Uterus (tissue), 4 donors: ENCODE measurements around the gene OR8B12. TPM values are rescaled to one million over a fixed set of nuclear protein-coding genes. Genes with fewer than 3 reads are reported as not detected.

Experiments
- DNase-seq, 2 donors: peaks; one replicate each; pipeline ENCODE4 v3.0.0-alpha.2; 2019 to 2020
- H3K27ac ChIP-seq, 2 donors: fragments of 200-600 bp; sonication (generic); 1 replicate in 1 of 2; 2 replicates in 1 of 2; pipeline ENCODE4 v1.5.1; 2016 to 2018
- H3K27me3 ChIP-seq, 2 donors: fragments of 200-600 bp; sonication (generic); one replicate each; pipeline ENCODE4 v1.5.1; 2018 to 2019; ENCODE audit warnings: control low read depth in 1 of 2
- H3K36me3 ChIP-seq, 2 donors: fragments of 200-600 bp; sonication (generic); one replicate each; pipeline ENCODE4 v1.5.1; 2019; ENCODE audit warnings: control low read depth in 1 of 2
- H3K4me1 ChIP-seq, 2 donors: fragments of 200-600 bp; sonication (generic); one replicate each; pipeline ENCODE4 v1.5.1; 2018 to 2019; ENCODE audit warnings: control low read depth in 1 of 2
- H3K4me3 ChIP-seq, 2 donors: fragments of 200-600 bp; sonication (generic); 1 replicate in 1 of 2; 2 replicates in 1 of 2; pipeline ENCODE4 v1.5.1; 2018 to 2019; ENCODE audit warnings: mild to moderate bottlenecking in 1 of 2
- H3K9me3 ChIP-seq, 2 donors: fragments of 200-600 bp; sonication (generic); one replicate each; pipeline ENCODE4 v1.5.1; 2019; ENCODE audit warnings: control low read depth in 1 of 2
- POLR2A ChIP-seq, 2 donors: fragments of 450-650 bp; IDR thresholded peaks; one replicate each; pipeline ENCODE4 v1.6.1; 2016; ENCODE audit warnings: antibody characterized with exemption in 2 of 2, mild to moderate bottlenecking in 1 of 2, moderate library complexity in 1 of 2
- intact Hi-C: fragments of 100-400 bp; cut with DNase I; formaldehyde crosslinking; loops from one replicate; pipeline ENCODE4 v1.15.1; 2023; ENCODE audit warnings: low total_unique reads
- total RNA-seq, 4 donors: library from RNA; depleted of rRNA in 3 of 4; stranded (reverse); fragments of >200 nt in 3 of 4; gene quantifications; one replicate each; pipeline versions ENCODE4 v1.1.0 to v1.2.4, GENCODE V29; 2014 to 2023
- TF ChIP-seq, protein P1 (sequence below), 4 experiments: fragments of 200-600 bp in 2 of 4; fragments of 450-650 bp in 2 of 4; sonication (generic) in 2 of 4; IDR thresholded peaks; one replicate each; pipeline ENCODE4 v1.5.1; 2016 to 2019; ENCODE audit warnings: antibody characterized with exemption in 4 of 4, mild to moderate bottlenecking in 2 of 4, moderate library complexity in 1 of 4
- donor health status: DM: yes; HTN: yes; CAD: no.

OR8B12 gene
- total RNA-seq, 4 donors from 2014 or later: not detected

GRCh38 chr11:124583781-124584180 lies 40.3 kb upstream of the OR8B12 start:
- TF ChIP-seq, protein P1, sequence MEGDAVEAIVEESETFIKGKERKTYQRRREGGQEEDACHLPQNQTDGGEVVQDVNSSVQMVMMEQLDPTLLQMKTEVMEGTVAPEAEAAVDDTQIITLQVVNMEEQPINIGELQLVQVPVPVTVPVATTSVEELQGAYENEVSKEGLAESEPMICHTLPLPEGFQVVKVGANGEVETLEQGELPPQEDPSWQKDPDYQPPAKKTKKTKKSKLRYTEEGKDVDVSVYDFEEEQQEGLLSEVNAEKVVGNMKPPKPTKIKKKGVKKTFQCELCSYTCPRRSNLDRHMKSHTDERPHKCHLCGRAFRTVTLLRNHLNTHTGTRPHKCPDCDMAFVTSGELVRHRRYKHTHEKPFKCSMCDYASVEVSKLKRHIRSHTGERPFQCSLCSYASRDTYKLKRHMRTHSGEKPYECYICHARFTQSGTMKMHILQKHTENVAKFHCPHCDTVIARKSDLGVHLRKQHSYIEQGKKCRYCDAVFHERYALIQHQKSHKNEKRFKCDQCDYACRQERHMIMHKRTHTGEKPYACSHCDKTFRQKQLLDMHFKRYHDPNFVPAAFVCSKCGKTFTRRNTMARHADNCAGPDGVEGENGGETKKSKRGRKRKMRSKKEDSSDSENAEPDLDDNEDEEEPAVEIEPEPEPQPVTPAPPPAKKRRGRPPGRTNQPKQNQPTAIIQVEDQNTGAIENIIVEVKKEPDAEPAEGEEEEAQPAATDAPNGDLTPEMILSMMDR (IDR thresholded peaks at IDR 0.05): no peak
- no peak for TF ChIP-seq POLR2A (IDR thresholded peaks at IDR 0.05)
- Histone ChIP-seq H3K4me3 (no peak overlapping the region), H3K4me1 (no peaks in the 10 kb centered on the region), H3K27me3 (no peaks in the 10 kb centered on the region), H3K27ac (no peak overlapping the region), H3K36me3 (no peaks in the 10 kb centered on the region), H3K9me3 (no peaks in the 10 kb centered on the region)
- intact Hi-C loops: no loop called here
- DNase-seq: no peak

DNA sequence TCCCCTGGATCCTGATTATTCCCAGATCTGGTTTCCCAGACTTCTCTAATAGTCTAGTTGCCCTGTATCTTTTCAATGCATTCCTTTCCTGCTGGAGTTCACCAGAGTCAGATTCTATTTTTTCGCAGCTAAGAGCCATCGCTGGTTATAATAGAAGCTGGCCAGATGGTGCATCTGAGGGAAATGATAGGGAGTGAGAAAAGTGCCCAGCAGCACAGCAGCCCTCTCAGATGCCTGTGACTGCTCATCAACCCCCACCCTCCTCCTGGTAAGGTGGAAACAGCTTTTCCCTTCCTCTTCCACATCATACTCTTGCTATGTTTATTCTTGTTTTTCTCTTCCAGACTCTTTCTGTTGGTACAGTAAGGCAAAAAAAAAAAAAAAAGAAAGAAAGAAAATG lies 39.1 kb upstream of the OR8B12 start:
- no peak for TF ChIP-seq POLR2A (IDR thresholded peaks at IDR 0.05)
- TF ChIP-seq, protein P1 (IDR thresholded peaks at IDR 0.05): no peak

DNA sequence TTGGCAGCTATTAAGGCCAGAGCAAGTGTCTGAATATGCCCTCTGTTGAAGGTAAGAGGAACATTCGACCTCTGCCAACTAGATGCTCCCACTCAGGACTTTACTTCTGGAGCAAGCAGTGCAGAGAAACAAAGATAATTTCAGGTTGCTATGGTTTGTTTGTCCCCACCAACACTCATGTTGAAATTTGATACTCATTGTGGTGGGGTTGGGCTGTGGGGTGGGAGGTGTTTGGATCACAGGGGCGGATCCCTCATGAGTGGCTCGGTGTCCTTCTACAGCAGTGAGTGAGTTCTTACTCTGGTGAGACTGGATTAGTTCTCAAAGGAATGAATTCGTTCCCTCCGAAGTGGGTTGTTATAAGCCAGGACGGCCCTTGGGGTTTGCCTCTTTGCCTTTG lies 38.4 kb upstream of the OR8B12 start:
- intact Hi-C loops: no loop called here
- no peak overlapping the region for H3K27ac ChIP-seq
- H3K9me3 ChIP-seq: no peaks in the 10 kb centered on the region
- H3K4me1 ChIP-seq: no peaks in the 10 kb centered on the region
- no peaks in the 10 kb centered on the region for H3K27me3 ChIP-seq
- TF ChIP-seq POLR2A (IDR thresholded peaks at IDR 0.05): no peak
- TF ChIP-seq, protein P1 (IDR thresholded peaks at IDR 0.05): no peak
- no peaks in the 10 kb centered on the region for H3K36me3 ChIP-seq
- no peak overlapping the region for H3K4me3 ChIP-seq
- DNase-seq: no peak

More for the DNA sequence above, 39.1 kb upstream of the OR8B12 start:
- H3K27ac ChIP-seq: no peak overlapping the region
- H3K4me1 ChIP-seq: no peaks in the 10 kb centered on the region
- no peak for DNase-seq
- no peak overlapping the region for H3K4me3 ChIP-seq
- no peaks in the 10 kb centered on the region for H3K9me3 ChIP-seq
- no peaks in the 10 kb centered on the region for H3K27me3 ChIP-seq
- no peaks in the 10 kb centered on the region for H3K36me3 ChIP-seq
- intact Hi-C loops: no loop called here

GRCh38 chr11:124578761-124579160 lies 35.3 kb upstream of the OR8B12 start:
- Histone ChIP-seq H3K4me1 (no peaks in the 10 kb centered on the region), H3K27me3 (no peaks in the 10 kb centered on the region), H3K27ac (no peak overlapping the region), H3K4me3 (no peak overlapping the region), H3K9me3 (no peaks in the 10 kb centered on the region), H3K36me3 (no peaks in the 10 kb centered on the region)
- intact Hi-C loops: no loop called here
- TF ChIP-seq, protein P1 (IDR thresholded peaks at IDR 0.05): no peak
- no peak for TF ChIP-seq POLR2A (IDR thresholded peaks at IDR 0.05)
- no peak for DNase-seq

- H3K9me3 ChIP-seq: no peaks in the 10 kb centered on the region
- H3K27ac ChIP-seq: no peak overlapping the region
- DNase-seq: no peak
- no peak overlapping the region for H3K4me3 ChIP-seq
- no peaks in the 10 kb centered on the region for H3K27me3 ChIP-seq
- no peaks in the 10 kb centered on the region for H3K4me1 ChIP-seq
- H3K36me3 ChIP-seq: no peaks in the 10 kb centered on the region
- intact Hi-C loops: no loop called here
- TF ChIP-seq, protein P1 (IDR thresholded peaks at IDR 0.05): no peak
- no peak for TF ChIP-seq POLR2A (IDR thresholded peaks at IDR 0.05)
These were observed 34.4 kb upstream of the OR8B12 start for GRCh38 chr11:124577716-124578427.
